Measurements from ENCODE around the gene ZNF385B.

Gene ZNF385B

DNA sequence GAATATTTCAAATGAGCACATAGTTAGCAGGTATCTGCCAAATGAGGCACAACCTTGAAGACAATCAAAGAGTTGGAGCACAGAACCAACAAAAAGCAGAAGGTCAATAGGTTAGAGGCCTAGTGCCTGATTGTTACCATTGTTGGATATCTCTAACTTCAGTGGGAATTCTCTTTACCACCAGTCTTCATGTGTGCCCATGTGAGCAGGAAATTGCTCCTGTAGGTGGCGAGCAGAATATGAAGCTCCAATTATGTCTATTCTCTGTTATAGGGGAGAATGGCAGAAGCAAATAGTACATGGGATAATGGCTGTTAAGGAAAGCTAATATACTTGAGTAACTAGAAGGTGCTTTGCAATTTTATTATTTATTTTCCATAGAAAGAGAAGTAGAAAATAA lies 14.9 kb upstream of the ZNF385B start:
- H3K4me1 ChIP-seq (ENCODE audit: control insufficient read depth in 1 of 2, insufficient read depth in 2 of 2, low read length in 2 of 2), result no peaks in the 10 kb centered on the region
- H3K18ac ChIP-seq (ENCODE audit: low read length), result no peak overlapping the region
- no CpG with 5 or more reads among the region's 1 CpG for WGBS (ENCODE audit: extremely low coverage, insufficient coverage, insufficient read length)

GRCh38 chr2:179875864-179876263 lies 14.5 kb upstream of the ZNF385B start:
- H3K4me3 ChIP-seq (ENCODE audit: low read depth, low read length), result no peak overlapping the region

More for the DNA sequence above, 14.9 kb upstream of the ZNF385B start:
- no peak overlapping the region for H3K9ac ChIP-seq (ENCODE audit: low read length)
- H3K79me1 ChIP-seq (ENCODE audit: low read length), result no peaks in the 10 kb centered on the region
- no peaks in the 10 kb centered on the region for H3K27me3 ChIP-seq (ENCODE audit: insufficient read depth, low read length)
- no peak overlapping the region for H2BK5ac ChIP-seq (ENCODE audit: low read depth, low read length, poor library complexity)
- no peak overlapping the region for H2AFZ ChIP-seq (ENCODE audit: insufficient read depth, low read length, poor library complexity)
- no peak for DNase-seq
- no peaks in the 10 kb centered on the region for H3K79me2 ChIP-seq (ENCODE audit: control insufficient read depth, insufficient read depth, low read length, poor library complexity)
- no peaks in the 10 kb centered on the region for H3K36me3 ChIP-seq (ENCODE audit: control insufficient read depth in 1 of 2, insufficient read depth in 2 of 2, low read length in 2 of 2)
- no peak overlapping the region for H2AK5ac ChIP-seq (ENCODE audit: low read length)
- H2BK120ac ChIP-seq (ENCODE audit: insufficient read depth, low read length, poor library complexity), result no peak overlapping the region
- no peaks in the 10 kb centered on the region for H3K9me3 ChIP-seq (ENCODE audit: insufficient read depth, low read depth, low read length)
- H3K23ac ChIP-seq (ENCODE audit: low read length), result no peak overlapping the region
- H3K4me2 ChIP-seq (ENCODE audit: low read length), result no peak overlapping the region
- no peak overlapping the region for H3K4me3 ChIP-seq (ENCODE audit: low read depth, low read length)
- H3K27ac ChIP-seq (ENCODE audit: low read depth, low read length), result no peak overlapping the region
- H3K14ac ChIP-seq (ENCODE audit: low read length), result no peak overlapping the region
- no peak overlapping the region for H4K8ac ChIP-seq (ENCODE audit: low read depth, low read length)
- H4K91ac ChIP-seq (ENCODE audit: low read depth, low read length), result no peak overlapping the region
- H2BK12ac ChIP-seq (ENCODE audit: low read length), result no peak overlapping the region
- no peak overlapping the region for H4K12ac ChIP-seq (ENCODE audit: low read depth, low read length)
- no peak overlapping the region for H3K4ac ChIP-seq (ENCODE audit: low read depth, low read length)

GRCh38 chr2:179862898-179863458 lies 1.6 kb upstream of the ZNF385B start:
- Histone ChIP-seq H3K14ac (ENCODE audit: low read length) (no peak overlapping the region), H4K91ac (ENCODE audit: low read depth, low read length) (no peak overlapping the region), H3K27ac (ENCODE audit: low read depth, low read length) (no peak overlapping the region), H3K79me1 (ENCODE audit: low read length) (no peaks in the 10 kb centered on the region), H2BK5ac (ENCODE audit: low read depth, low read length, poor library complexity) (no peak overlapping the region), H2BK120ac (ENCODE audit: insufficient read depth, low read length, poor library complexity) (no peak overlapping the region), H4K12ac (ENCODE audit: low read depth, low read length) (no peak overlapping the region), H3K4me3 (ENCODE audit: low read depth, low read length) (no peak overlapping the region), H3K4ac (ENCODE audit: low read depth, low read length) (no peak overlapping the region), H3K23ac (ENCODE audit: low read length) (no peak overlapping the region), H3K27me3 (ENCODE audit: insufficient read depth, low read length) (peaks cover 19% of the 10 kb centered on the region), H4K8ac (ENCODE audit: low read depth, low read length) (no peak overlapping the region), H3K79me2 (ENCODE audit: control insufficient read depth, insufficient read depth, low read length, poor library complexity) (no peaks in the 10 kb centered on the region), H2BK12ac (ENCODE audit: low read length) (no peak overlapping the region), H3K36me3 (ENCODE audit: control insufficient read depth in 1 of 2, insufficient read depth in 2 of 2, low read length in 2 of 2) (no peaks in the 10 kb centered on the region), H3K18ac (ENCODE audit: low read length) (no peak overlapping the region), H3K4me1 (ENCODE audit: control insufficient read depth in 1 of 2, insufficient read depth in 2 of 2, low read length in 2 of 2) (peaks cover 5 to 14% of the 10 kb centered on the region in 2 experiments), H2AFZ (ENCODE audit: insufficient read depth, low read length, poor library complexity) (no peak overlapping the region), H3K9ac (ENCODE audit: low read length) (no peak overlapping the region), H3K4me2 (ENCODE audit: low read length) (no peak overlapping the region), H3K9me3 (ENCODE audit: insufficient read depth, low read depth, low read length) (no peaks in the 10 kb centered on the region), H2AK5ac (ENCODE audit: low read length) (no peak overlapping the region)
- WGBS (ENCODE audit: extremely low coverage, insufficient coverage, insufficient read length), result no CpG with 5 or more reads among the region's 6 CpGs
- no peak for DNase-seq

More at GRCh38 chr2:179875864-179876263, 14.5 kb upstream of the ZNF385B start:
- Histone ChIP-seq H2BK12ac (ENCODE audit: low read length) (no peak overlapping the region), H3K14ac (ENCODE audit: low read length) (no peak overlapping the region), H3K9ac (ENCODE audit: low read length) (no peak overlapping the region), H3K4me1 (ENCODE audit: control insufficient read depth in 1 of 2, insufficient read depth in 2 of 2, low read length in 2 of 2) (no peaks in the 10 kb centered on the region), H3K79me1 (ENCODE audit: low read length) (no peaks in the 10 kb centered on the region), H2BK120ac (ENCODE audit: insufficient read depth, low read length, poor library complexity) (no peak overlapping the region), H4K8ac (ENCODE audit: low read depth, low read length) (no peak overlapping the region), H4K91ac (ENCODE audit: low read depth, low read length) (no peak overlapping the region), H4K12ac (ENCODE audit: low read depth, low read length) (no peak overlapping the region), H3K36me3 (ENCODE audit: control insufficient read depth in 1 of 2, insufficient read depth in 2 of 2, low read length in 2 of 2) (no peaks in the 10 kb centered on the region), H3K4ac (ENCODE audit: low read depth, low read length) (no peak overlapping the region), H3K27ac (ENCODE audit: low read depth, low read length) (no peak overlapping the region), H2BK5ac (ENCODE audit: low read depth, low read length, poor library complexity) (no peak overlapping the region), H2AK5ac (ENCODE audit: low read length) (no peak overlapping the region), H3K4me2 (ENCODE audit: low read length) (no peak overlapping the region), H3K27me3 (ENCODE audit: insufficient read depth, low read length) (no peaks in the 10 kb centered on the region), H3K18ac (ENCODE audit: low read length) (no peak overlapping the region), H3K79me2 (ENCODE audit: control insufficient read depth, insufficient read depth, low read length, poor library complexity) (no peaks in the 10 kb centered on the region), H3K9me3 (ENCODE audit: insufficient read depth, low read depth, low read length) (no peaks in the 10 kb centered on the region), H2AFZ (ENCODE audit: insufficient read depth, low read length, poor library complexity) (no peak overlapping the region), H3K23ac (ENCODE audit: low read length) (no peak overlapping the region)
- DNase-seq, result no peak

DNA sequence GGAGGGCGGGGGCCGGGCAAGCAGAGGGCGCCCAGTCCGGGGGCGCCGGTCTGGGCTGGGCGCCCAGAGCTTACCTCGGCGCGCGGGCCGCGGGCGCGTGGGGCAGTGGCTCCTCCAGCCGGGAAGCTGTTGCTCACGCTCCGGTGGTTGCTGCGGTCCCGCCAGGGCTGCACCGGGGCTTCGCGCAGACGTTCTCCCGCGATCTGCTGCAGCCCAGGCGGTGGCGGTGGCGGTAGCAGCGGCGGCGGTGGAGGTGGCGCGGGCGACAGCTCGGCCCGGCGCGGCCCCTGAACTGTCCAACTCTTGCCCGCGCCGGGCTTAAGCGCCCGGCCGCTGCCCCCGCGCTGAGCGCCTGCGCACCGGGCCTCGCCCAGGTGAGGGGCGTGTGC lies 391 bp downstream of the ZNF385B start:
- Histone ChIP-seq H3K79me2 (ENCODE audit: control insufficient read depth, insufficient read depth, low read length, poor library complexity) (no peaks in the 10 kb centered on the region), H3K27ac (ENCODE audit: low read depth, low read length) (no peak overlapping the region), H3K4ac (ENCODE audit: low read depth, low read length) (no peak overlapping the region), H4K91ac (ENCODE audit: low read depth, low read length) (no peak overlapping the region), H2AK5ac (ENCODE audit: low read length) (no peak overlapping the region), H3K79me1 (ENCODE audit: low read length) (no peaks in the 10 kb centered on the region), H3K9me3 (ENCODE audit: insufficient read depth, low read depth, low read length) (no peaks in the 10 kb centered on the region), H3K27me3 (ENCODE audit: insufficient read depth, low read length) (peaks cover 19% of the 10 kb centered on the region), H3K18ac (ENCODE audit: low read length) (no peak overlapping the region), H3K4me2 (ENCODE audit: low read length) (peak overlapping the region; percentile 100), H2BK120ac (ENCODE audit: insufficient read depth, low read length, poor library complexity) (no peak overlapping the region), H3K14ac (ENCODE audit: low read length) (no peak overlapping the region), H2BK12ac (ENCODE audit: low read length) (no peak overlapping the region), H3K4me1 (ENCODE audit: control insufficient read depth in 1 of 2, insufficient read depth in 2 of 2, low read length in 2 of 2) (peaks cover 5 to 14% of the 10 kb centered on the region in 2 experiments), H3K36me3 (ENCODE audit: control insufficient read depth in 1 of 2, insufficient read depth in 2 of 2, low read length in 2 of 2) (no peaks in the 10 kb centered on the region), H3K4me3 (ENCODE audit: low read depth, low read length) (peak overlapping the region; percentile 83), H2AFZ (ENCODE audit: insufficient read depth, low read length, poor library complexity) (peak overlapping the region; percentile 67), H4K8ac (ENCODE audit: low read depth, low read length) (no peak overlapping the region), H3K9ac (ENCODE audit: low read length) (no peak overlapping the region), H2BK5ac (ENCODE audit: low read depth, low read length, poor library complexity) (no peak overlapping the region), H3K23ac (ENCODE audit: low read length) (no peak overlapping the region), H4K12ac (ENCODE audit: low read depth, low read length) (no peak overlapping the region)
- DNase-seq, result peak in 1 of 2 donors; percentile 18
- no CpG with 5 or more reads among the region's 52 CpGs for WGBS (ENCODE audit: extremely low coverage, insufficient coverage, insufficient read length)
